ENCODE measurements around the gene ASIC1.

GRCh38 chr12:50059440-50060119 lies 2.2 kb downstream of the ASIC1 start:
- no peak for TF ChIP-seq POLR2A (IDR thresholded peaks at IDR 0.05)
- TF ChIP-seq, protein P1, sequence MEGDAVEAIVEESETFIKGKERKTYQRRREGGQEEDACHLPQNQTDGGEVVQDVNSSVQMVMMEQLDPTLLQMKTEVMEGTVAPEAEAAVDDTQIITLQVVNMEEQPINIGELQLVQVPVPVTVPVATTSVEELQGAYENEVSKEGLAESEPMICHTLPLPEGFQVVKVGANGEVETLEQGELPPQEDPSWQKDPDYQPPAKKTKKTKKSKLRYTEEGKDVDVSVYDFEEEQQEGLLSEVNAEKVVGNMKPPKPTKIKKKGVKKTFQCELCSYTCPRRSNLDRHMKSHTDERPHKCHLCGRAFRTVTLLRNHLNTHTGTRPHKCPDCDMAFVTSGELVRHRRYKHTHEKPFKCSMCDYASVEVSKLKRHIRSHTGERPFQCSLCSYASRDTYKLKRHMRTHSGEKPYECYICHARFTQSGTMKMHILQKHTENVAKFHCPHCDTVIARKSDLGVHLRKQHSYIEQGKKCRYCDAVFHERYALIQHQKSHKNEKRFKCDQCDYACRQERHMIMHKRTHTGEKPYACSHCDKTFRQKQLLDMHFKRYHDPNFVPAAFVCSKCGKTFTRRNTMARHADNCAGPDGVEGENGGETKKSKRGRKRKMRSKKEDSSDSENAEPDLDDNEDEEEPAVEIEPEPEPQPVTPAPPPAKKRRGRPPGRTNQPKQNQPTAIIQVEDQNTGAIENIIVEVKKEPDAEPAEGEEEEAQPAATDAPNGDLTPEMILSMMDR (IDR thresholded peaks at IDR 0.05), result no peak
- TF ChIP-seq POLR2AphosphoS5 (IDR thresholded peaks at IDR 0.05), result no peak
